Globus pallidus (tissue), 1 donor: Measurements from ENCODE around the gene KRTAP4-16.
"Not testable (repeated sequence)": the region's sequence is repeated elsewhere in the genome, so short reads cannot be mapped to it uniquely, and the experiment has no call there.

ENCODE experiments used
- DNase-seq: peaks from one replicate; pipeline ENCODE4 v3.0.0-alpha.2; 2015; ENCODE audit warnings: low spot score

Gene KRTAP4-16

DNA sequence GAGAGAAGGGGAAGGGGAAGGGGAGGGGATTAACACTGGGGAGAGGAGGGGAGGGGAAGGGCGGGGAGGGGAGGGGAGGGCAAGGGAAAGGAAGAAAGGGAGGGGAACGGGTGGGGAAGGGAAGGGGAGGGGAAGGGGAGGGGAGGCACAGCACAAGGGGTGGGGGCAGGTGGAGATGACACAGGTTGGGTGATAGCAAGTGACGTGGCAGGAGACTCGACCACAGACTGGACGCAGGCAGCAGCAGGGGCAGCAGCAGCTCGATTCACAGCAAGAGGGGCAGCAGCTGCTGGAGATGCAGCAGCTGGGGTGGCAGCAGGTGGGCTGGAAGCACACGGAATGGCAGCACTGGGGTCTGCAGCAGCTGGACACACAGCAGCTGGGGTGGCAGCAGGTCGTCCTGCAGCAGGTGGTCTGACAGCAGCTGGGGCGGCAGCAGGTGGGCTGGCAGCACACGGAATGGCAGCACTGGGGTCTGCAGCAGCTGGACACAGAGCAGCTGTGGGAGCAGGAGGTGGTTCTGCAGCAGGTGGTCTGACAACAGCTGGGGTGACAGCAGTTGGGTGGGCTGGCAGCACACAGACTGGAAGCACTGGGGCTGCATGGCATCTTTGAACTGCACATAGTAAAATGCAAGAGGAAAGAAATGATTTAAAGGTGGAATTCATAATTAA, at the start of gene KRTAP4-16:
Gene KRTAP4-16, minus strand, starts transcription at position 624 of the 674 bp plus-strand sequence. Its CDS starts 0 bp downstream, at position 624.
- no peak for DNase-seq

- DNase-seq: no peak
Measured at GRCh38 chr17:41151525-41151924, 49.5 kb upstream of the KRTAP4-16 start.

- DNase-seq: no peak
Measured at GRCh38 chr17:41150026-41150425, 48.0 kb upstream of the KRTAP4-16 start.

GRCh38 chr17:41149652-41149985, 47.6 kb upstream of the KRTAP4-16 start, which contains the start of gene KRTAP4-5:
Gene KRTAP4-5, minus strand, starts transcription at chr17:41149825. Its CDS starts 58 bp downstream, at chr17:41149767.
- DNase-seq: no peak

- not testable (repeated sequence) for DNase-seq
Measured at GRCh38 chr17:41148971-41149651, 47.1 kb upstream of the KRTAP4-16 start.

DNA sequence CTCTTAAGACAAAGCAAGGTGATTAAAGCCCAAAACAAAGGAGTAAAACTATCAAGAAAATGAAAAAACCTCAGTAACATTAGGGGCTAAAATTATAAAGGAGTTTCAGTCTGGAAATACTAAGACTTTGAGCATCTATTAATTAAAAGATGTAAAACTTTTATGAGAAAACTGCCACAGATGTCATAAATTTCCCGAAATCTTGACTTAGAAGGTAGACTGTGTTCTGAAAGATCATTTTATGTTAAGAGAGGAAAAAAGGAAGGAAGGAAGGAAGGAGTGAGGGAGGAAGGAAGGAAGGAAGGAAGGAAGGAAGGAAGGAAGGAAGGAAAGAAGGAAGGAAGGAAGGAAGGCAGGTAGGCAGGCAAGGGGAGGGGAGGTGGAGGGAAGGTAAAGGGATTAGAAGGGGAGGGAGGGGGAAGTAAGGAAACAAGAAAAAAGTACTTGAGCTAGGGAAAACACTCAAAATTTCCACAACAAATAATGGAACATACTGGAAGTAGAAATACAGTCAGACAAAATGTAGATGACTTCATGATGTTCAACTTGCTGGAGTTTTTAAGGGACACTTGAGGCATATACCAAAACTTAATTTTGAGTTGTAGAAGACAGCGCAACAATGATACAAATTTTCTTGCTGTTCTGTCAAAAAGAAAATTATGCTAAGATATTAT, 45.7 kb upstream of the KRTAP4-16 start:
- no peak for DNase-seq

DNA sequence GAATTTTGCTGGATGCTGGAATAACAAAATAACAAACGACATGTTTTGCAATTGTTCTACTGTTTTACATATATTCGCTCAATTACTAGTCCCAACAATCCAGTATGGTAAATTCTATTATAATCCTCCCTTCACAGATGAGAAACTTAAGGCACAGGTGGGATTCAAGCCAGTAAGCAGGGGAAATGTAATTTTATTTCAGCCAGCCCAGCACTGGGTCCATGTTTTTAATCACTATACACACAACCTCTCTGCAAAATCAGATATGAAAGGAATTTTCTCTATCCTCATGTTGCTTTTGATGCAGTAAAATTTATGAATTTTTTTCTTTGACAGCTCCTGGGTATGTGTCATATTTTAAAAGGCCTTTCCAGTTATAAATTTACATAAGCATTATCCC, 43.3 kb upstream of the KRTAP4-16 start:
- DNase-seq: no peak

GRCh38 chr17:41144846-41145245, 42.8 kb upstream of the KRTAP4-16 start:
- no peak for DNase-seq

- no peak for DNase-seq
Measured at GRCh38 chr17:41141361-41141760, 39.4 kb upstream of the KRTAP4-16 start.

GRCh38 chr17:41140360-41141131, 38.5 kb upstream of the KRTAP4-16 start, which contains the start of gene KRTAP4-6:
Gene KRTAP4-6, minus strand, starts transcription at chr17:41140544. Its CDS starts 57 bp downstream, at chr17:41140487.
- no peak for DNase-seq

DNA sequence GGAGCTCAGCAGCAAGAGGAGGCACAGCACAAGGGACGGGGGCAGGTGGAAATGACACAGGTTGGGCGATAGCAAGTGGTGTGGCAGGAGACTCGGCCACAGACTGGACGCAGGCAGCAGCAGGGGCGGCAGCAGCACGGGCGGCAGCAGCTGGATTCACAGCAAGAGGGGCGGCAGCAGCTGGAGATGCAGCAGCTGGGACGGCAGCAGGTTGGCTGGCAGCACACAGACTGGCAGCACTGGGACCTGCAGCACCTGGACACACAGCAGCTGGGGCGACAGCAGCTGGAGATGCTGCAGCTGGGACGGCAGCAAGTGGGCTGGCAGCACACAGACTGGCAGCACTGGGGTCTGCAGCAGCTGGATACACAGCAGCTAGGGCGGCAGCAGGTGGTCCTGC, 37.9 kb upstream of the KRTAP4-16 start:
- not testable (repeated sequence) for DNase-seq

GRCh38 chr17:41133880-41134735, 32.1 kb upstream of the KRTAP4-16 start:
- DNase-seq: no peak

- DNase-seq: no peak
Measured at GRCh38 chr17:41131979-41132378, 30.0 kb upstream of the KRTAP4-16 start.

DNA sequence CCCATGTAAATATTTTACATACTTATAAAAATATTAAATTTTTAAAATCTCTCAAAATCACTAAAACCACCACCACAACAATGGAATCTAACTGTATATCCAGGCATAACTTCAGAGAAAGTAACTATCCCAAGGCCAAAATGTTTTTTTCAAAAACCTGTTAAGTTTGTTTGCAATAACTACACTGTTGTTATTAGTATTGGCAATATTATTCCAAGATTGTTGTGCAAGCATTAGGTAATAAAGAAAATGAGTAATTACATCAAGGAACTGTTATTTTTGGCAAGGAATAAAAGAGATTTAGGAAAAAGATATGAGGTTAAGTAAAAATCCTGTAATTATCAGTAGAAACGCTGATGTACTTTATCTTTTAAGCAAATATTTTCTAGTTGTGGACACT, 25.4 kb upstream of the KRTAP4-16 start:
- no peak for DNase-seq

- no peak for DNase-seq
Measured at GRCh38 chr17:41126412-41126811, 24.4 kb upstream of the KRTAP4-16 start.

DNA sequence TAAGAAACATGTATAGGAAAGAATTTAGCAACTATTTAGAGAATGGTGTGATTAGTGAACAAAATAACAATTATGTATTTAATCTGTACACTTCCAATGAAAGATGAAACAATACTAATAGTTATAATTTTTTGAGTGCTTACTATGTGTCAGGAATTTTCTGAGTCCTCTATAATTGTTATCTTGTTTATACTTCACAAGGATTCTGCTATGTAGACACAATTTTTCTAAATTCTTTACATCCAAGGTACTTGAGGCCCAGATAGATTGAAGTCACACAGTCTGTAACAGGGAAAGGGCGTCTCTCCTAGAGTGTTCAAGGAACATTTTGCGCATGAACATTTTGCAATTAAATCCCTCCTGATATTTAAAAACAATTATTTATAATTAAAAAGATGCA, 23.1 kb upstream of the KRTAP4-16 start:
- no peak for DNase-seq

DNA sequence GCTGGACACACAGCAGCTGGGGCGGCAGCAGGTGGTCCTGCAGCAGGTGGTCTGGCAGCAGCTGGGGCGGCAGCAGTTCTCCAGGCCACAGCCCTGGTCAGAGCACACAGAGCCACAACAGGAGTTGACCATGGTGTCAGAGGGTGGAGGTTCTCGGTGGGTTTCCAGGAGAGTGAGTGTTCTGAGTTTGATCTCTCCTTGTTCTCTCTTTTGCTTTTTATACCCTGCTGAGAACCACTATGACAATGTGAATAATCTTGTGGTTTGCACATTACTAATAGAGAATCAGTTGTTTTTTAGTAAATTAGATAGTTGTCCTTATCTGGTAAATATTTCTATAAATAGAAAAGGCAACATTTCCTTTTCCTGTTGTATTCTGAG, 22.0 kb upstream of the KRTAP4-16 start, which contains the start of gene KRTAP4-12:
Gene KRTAP4-12, minus strand, starts transcription at position 192 of the 381 bp plus-strand sequence. Its CDS starts 60 bp downstream, at position 132.
- DNase-seq: not testable (repeated sequence)

DNA sequence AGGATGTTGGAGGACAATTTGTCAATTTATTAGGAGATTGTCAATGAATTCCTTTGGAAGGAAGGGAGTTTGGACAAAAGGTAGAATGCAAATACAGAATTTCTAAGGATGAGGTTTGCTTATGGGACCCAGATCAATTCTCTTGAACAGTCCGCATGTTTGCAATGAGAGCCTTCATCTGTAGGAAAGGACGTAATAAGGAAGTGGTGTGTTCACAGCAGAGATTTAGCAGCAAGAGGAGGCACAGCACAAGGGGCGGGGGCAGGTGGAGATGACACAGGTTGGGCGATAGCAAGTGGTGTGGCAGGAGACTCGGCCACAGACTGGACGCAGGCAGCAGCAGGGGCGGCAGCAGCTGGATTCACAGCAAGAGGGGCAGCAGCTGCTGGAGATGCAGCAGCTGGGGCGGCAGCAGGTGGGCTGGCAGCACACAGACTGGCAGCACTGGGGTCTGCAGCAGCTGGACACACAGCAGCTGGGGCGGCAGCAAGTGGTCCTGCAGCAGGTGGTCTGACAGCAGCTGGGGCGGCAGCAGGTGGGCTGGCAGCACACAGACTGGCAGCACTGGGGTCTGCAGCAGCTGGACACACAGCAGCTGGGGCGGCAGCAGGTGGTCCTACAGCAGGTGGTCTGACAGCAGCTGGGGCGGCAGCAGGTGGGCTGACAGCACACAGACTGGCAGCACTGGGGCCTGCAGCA, 21.4 kb upstream of the KRTAP4-16 start:
- not testable (repeated sequence) for DNase-seq

DNA sequence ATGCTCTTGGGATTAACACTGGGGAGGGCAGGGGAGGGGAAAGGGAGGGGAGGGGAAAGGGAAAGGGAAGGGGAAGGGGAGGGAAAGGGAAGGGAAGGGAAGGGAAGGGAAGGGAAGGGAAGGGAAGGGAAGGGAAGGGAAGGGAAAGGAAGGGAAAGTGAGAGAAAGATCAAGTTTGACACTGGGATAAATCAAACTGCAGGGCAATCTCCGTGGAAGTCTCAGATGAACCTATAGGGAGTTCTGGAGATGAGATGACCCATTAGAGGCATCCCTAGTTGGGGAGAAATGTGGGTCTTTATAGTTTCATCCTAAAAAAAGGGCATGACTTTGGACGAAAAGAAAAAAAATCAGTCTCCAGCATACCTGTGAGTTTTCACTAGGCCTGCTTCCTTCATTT, 19.7 kb upstream of the KRTAP4-16 start:
- no peak for DNase-seq
